ENCODE results near the gene ILKAP.

The ILKAP gene

DNA sequence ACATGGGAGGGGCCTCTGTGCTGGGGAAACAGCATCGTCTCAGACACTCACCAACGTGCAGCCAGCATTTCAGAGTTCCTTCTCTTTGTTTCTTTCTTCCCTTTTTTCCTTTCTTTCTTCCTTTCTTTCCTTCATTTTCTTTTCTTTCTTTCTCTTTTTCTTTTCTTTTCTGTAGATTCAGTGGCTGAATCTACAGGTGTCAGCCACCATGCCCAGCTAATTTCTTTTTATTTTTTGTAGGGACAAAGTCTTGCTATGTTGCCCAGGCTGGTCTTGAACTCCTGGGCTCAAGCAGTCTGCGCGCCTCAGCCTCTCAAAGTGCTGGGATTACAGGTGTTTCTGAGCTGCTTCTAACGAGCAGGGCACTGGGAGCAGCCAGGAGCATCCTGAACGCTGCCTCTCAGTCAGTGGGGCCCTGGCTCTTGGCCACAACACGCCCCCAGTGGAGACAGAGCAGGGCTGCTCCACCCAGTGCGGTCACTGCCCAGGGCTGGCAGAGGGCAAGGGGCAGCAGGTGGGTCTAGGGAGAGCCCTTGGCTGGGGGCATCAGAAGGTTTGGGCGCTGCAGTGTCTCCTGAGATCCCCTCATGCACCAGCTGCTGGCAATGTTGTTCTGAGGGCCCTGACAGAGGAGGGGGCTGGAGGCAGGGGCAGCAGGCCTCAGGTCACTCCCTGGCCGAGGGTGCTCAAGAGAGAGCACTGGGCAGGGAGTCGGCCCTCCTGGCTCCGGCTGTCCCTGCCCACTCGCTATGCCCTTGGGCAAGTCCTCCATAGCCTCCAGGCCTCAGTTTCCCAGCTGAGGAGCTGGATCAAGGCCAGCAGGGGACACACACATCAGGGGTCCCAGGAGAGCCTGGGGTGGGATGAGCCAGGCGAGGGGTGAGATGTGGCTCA is 69.7 kb downstream of the ILKAP start:
- DNase-seq: no peak

DNA sequence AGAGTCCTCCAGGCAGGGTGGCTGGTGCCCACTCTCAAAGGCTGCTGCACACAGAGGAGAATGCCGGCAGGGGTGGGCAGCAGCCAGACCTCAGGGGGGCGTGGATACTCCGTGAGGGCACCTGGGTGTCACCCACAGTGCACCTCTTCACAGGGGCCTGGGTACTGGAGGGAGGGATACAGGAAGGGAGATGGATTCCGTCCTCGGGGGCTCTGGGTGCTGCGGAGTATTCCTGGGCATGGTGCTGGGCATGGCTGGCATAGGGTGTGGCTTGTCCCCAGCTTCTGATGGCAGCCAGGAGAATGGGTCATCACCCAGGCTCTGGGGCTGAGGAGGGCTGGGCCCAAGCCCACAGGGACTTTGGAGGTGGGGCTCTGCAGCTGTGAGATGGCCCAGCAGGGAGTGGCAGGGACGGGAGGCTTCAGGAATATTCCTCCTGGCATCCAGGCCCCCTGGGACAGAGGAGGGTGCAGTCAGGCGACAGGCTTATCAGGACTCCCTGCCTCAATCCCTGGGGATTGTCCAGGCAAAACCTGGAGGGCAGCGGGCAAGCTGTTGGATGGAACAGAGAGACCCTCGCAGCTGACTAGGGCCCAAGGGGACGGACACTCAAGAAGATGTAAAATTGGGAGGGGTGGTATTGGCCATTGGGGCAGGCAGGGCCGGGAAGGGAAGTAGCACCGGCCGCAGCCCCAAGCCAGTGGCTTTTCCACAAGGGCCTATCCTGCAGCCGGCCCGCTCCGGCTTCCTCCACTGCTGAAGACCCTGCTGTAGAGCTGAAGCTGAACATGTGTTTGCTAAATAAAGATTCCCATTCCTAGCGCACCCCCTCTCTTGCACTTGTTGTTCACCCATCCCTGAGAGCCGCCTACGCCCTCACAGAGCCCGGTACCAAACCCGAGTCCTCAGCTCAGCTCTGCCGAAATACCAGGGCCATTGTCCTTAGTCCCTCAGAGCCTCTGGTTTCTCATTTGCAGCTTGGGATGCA is 70.7 kb downstream of the ILKAP start:
- no peak for DNase-seq

DNA sequence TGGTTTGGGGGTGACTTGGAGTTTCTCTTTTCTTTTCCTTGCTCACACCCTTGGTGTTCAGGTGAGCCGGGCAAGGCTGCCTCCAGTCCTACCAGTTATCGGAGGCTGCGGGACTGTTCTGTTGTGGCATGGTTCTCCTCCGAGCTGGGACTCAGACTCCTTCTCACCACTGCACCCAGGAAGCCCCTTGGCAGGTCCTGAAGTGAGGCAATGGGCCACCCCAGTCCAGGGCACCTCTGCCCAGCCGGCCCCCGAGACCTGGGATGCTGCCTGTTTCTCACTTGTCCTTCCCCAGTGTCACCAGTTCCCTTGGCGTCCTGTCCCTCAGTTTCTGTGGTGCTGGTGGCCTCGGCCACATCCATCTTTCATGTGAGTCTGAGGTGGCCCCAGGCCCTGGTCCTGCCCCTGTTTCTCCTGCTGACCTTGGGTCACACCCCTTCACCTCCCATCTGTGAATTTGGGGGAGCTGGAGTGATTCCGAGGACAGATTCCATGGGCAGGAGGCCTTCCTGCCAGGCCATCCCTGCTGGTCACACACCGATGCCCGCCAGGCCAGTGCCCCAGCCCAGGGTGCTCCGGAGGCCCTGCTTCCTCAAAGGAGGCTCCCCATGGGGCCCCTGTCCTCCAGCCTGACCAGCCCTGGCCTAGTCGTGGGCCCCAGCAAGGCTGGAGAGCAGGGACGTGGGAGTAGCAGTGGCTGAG is 71.6 kb downstream of the ILKAP start:
- DNase-seq: no peak

DNA sequence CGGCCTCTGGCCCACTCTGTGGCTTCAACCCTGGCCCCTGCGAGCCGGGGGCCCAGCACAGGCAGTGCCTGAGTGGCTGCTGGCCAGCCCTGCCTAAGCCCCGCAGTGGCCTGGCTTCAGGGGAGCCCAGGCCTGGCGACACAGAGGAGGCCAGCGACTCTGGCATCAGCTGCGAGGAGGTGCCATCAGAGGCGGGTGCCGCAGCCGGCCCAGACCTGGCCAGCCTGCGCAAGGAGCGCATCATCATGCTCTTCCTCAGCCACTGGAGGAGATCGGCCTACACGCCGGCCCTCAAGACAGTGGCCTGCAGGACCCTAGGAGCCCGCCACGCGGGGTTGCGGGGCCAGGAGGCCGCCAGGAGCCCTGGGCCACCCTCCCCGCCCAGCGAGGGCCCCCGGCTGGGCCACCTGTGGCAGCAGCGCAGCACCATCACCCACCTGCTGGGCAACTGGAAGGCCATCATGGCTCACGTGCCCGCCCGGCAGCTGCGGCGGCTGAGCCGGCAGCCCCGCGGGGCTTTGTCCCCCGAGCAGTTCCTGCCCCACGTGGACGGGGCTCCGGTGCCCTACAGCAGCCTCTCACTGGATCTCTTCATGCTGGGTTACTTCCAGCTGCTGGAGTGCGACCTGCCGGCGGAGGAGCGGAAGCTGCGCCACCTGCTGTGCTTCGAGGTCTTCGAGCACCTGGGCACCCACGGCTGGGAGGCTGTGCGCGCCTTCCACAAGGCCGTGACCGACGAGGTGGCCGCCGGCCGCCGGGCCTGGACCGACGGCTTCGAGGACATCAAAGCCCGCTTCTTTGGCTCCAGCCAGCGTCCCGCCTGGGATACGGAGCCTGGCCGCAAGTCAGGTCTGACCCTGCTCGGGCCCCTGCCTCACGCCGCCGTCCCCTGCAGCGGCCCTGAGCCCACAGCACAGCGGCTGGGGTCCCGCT is 72.5 kb downstream of the ILKAP start:
- no peak for DNase-seq

DNA sequence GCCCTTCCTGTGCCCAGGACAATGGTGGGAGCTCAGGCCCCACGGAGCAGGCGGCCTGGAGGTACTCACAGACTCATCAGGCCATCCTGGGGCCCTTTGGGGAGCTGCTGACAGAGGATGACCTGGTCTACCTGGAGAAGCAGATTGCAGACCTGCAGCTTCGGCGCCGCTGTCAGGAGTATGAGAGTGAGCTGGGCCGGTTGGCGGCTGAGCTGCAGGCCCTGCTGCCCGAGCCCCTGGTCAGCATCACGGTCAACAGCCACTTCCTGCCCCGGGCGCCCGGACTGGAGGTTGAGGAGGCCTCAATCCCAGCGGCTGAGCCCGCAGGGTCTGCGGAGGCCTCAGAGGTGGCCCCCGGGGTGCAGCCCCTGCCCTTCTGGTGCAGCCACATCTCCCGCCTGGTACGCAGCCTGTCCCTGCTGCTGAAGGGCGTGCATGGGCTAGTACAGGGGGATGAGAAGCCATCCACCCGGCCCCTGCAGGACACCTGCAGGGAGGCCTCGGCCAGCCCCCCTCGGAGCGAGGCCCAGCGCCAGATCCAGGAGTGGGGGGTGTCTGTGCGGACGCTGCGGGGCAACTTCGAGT is 73.3 kb downstream of the ILKAP start:
- DNase-seq: no peak

DNA sequence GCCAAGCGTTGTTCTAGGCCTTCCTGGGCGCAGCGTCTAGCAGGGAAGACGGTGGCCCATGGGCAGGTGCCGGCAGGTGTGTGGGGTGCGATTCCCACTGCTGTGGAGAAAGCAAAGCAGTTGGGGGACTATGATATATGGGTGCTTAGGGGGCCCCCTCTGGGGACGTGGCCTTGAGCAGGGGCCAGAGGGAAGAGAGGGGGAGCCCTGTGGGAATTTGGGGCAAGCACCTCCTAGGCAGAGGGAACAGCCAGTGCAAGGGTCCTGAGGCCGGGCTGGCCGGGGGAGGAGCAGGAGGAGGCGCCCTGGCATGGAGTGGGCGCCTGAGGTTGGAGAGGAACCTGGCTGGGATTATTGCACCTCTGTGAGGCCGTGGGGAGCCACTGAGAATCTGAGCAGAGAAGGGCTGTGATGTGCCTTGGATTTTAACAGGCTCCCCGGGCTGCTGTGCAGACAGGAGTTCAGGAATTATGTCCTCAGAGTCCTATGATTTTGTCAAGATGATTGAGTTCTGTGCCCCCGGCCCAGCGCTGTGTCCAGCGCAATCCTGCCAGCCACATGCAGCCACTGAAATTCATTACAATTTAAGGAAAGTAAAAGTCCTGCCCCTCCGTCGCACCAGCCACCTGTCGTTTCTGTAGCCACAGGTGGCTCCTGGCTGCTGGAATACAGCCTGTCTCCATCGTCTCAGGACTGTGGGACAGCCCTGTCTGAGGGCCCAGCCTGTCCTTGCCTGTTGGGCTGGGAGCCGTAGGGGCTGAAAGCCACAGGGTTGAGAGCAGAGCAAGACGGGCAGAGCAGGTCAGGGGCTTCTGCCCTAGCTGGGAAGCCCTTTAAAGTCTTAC is 74.1 kb downstream of the ILKAP start:
- DNase-seq: no peak

DNA sequence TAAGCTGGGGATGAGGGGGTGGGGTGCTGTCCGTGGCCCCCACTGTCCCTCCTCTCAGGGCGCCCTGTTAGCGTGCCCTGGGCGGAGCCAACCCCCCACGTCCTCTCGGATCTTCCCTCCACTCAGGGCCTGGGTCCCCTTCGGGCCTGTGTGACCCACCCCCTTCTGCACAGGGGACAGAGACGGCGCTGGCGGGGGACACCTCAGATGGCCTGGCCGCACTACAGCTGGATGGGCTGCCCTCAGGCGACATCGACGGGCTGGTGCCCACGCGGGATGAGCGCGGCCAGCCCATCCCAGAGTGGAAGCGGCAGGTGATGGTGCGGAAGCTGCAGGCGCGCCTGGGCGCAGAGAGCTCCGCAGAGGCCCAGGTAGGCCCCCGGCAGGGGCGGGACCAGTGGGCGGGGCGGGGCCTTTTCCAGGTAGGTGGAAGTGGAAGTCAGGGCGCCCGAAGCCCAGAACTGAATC is 74.9 kb downstream of the ILKAP start:
- no peak for DNase-seq

DNA sequence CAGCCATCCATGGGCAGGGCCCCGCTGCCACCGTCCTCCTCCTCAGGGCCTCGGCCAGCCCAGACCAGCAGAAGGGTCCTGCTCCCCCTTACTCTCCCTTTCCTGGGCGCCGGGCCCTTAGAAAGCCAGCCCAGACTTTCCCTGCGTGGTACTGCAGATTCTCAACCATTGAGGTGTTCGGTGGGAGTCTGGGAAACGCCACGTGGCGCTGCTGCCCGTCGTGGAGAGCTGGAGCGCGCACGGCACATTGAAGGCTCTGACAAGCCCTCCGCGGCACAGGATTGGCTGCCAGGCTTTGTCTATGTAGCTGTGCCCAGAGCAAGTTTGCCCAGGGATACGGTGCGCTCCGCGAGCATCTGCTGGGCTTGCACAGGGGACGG is 75.4 kb downstream of the ILKAP start:
- no peak for DNase-seq

DNA sequence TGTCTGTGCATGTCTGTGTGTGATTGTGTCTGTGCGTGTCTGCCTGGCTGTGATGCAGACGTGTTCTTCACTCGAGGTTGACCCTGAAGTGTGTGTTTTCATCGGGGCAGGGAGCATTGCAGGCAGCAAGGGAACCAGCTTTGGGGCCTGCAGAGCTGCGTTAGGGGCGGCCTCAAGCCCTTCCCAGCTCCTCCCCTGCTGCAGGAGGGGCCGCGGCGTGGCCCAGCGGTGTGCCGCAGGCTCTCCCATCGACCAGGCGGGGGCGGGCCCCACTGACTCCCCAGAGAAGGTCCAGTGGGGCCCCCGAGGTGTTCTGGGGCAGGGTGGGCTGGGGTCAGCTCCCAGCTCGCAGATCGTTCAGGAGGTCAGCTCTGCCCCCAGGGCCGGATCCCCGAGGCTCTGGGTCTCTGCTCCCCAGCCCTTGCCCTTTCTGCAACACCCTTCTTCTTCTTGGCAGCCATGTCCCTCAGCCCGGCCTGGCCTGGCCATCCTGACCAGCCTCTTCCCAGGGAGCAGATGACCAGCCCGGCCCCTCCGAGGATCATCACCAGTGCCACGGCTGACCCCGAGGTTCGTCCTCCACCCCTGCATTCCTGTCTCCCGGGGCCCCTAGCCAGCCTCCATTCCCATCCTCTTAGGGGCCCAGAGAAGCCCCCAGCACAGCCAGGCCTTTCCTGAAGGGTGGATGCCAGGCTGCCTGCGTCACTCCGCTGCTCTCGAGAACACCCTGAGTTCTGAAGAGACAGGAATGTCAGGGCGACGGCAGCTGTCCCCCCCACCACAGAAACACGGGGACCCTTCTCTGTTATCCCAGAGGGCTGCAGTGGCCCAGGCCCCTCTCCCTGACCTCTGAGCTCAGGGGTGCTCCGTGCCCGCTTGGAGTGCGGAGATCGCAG is 76.1 kb downstream of the ILKAP start:
- no peak for DNase-seq

DNA sequence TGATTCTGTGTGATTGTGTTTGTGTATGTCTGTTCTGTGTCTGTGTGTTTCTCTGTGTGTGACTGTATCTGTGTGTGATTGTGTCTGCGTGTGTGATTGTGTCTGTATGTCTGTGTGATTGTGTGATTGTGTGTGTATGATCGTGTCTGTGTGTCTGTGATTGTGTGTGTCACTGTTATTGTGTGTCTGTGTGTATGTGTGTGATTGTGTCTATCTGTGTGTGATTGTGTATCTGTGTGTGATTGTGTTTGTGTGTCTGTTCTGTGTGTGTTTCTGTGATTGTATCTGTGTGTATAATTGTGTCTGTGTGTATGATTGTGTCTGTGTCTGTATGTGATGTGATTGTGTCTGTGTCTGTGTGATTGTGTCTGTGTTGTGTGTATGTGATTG is 76.7 kb downstream of the ILKAP start:
- no peak for DNase-seq

DNA sequence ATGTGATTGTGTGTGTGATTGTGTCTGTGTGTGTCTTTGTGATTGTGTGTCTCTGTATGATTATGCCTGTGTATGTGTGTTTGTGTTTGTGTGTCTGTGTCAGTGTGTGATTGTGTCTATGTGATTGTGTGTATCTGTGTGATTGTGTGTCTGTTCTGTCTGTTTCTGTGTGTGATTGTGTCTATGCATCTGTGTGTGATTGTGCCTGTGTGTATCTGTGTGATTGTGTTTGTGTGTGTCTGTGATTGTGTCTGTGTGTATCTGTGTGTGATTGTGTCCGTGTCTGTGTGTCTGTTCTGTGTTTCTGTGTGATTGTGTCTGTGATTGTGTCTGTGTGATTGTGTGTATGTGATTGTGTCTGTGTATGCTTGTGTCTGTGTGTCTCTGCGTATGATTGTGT is 77.2 kb downstream of the ILKAP start:
- no peak for DNase-seq

DNA sequence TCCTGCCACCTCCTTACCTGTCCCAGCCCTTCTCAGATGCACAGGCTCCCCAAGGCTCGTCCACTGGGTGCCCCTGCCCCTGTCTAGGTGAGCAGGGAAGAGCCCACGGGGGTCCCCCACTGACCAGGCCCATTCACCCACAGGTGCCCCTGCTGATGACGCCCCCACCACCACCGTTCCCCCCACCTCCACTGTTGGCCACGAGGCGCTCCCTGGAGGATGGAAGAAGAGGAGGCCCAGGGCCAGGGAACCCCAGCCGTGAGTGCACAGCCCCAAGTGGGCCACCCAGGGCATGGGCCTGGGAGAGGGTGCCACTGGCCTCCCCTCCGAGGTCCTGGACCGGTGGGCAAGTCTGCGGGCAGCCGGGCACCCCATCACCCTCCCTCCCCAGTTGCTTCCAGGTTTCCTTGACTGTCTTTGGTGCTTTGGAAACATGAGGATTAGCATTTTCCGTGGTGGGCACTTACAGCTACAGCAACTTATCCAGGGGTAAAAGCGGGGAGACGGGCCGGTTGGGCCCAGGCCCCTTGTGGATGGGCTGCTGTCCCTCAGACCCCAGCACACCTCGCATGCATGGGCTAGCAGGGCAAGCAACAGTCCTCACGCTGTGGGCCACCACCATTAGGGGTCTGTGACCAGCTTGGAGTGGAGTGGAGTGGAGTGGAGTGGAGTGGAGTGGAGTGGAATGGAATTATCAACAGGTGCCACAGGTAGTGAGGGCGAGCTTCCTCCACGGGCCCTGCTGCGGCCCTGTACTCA is 78.2 kb downstream of the ILKAP start:
- no peak for DNase-seq

DNA sequence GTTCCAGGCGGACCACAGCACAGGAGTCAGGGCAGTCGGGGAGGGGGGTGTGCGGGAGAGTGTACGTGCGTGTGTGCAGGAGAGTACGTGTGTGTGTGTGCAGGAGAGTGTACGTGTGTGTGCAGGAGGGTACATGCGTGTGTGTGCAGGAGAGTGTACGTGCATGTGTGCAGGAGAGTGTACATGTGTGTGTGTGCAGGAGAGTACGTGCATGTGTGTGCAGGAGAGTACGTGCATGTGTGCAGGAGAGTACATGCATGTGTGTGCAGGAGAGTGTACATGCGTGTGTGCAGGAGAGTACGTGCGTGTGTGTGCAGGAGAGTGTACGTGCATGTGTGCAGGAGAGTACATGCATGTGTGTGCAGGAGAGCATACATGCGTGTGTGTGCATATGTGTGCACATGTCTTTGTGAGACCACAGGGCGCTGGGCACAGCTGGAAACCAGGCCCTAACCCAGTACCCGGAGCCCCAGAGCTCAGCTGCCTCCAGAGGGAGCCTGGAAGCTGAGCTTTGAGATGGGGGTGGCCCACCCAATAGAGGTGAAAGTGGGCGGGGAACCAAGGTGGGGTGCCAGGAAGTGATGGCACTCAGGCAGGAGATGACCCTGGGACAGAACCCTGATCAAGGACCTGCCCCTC is 78.9 kb downstream of the ILKAP start:
- no peak for DNase-seq

DNA sequence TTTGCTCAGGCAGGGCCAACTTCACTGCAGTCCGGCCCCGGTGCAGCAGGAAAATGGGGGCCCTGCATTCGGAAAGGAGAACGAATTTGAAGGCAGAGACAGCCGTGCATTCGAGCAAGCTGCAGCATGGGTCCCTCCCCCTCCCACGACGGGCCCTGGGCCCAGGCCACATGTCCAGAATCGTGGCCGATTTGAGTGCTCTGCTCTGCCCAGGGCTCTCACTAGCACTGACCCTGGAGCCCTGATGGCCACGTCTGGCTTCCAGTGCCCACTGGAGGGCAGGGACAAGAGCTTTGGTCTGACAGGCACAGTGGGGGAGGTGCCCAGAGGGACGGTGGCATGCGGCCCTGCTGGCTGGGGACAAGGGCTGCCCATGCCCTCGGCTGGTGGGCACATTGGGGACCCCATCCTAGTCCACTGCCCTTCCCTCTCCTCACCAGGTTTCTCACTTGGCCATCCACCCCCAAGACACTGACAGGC is 79.5 kb downstream of the ILKAP start:
- no peak for DNase-seq

DNA sequence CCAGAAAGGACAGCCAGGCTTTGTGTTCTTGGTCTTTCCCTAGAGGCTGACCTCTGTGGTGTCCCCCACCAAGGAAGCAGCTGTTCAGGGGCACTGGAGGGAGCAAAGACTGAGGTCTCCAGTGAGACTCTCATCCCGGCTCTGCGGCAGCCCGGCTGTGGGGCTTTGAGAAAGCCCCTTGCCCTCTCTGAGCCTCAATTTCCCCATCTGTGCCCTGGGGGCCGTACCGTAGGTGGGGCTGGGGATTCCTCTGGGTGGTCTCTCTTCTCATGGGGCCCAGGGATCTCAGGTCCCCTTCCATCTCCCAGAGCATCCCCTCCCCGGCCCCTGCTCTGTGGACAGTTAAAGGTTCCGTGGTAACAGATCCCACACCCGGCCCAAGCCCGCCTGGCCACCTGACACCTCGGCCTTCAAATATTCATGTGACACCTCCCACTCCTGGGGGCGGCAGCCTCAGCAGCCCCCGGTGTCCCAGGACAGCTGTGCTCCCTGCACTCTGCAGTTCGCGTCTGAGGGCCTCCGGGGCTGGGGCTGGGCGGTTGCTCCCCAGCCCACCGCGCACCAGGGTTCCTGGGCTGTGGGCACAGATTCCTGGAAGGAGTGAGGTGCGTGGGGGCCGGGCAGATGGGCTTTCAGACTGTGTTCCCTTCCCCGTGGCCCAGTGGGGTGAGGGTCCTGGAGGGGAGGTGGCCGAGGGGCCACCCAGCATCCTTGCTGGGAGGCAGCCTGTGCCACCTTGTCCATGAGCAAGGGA is 80.1 kb downstream of the ILKAP start:
- no peak for DNase-seq

DNA sequence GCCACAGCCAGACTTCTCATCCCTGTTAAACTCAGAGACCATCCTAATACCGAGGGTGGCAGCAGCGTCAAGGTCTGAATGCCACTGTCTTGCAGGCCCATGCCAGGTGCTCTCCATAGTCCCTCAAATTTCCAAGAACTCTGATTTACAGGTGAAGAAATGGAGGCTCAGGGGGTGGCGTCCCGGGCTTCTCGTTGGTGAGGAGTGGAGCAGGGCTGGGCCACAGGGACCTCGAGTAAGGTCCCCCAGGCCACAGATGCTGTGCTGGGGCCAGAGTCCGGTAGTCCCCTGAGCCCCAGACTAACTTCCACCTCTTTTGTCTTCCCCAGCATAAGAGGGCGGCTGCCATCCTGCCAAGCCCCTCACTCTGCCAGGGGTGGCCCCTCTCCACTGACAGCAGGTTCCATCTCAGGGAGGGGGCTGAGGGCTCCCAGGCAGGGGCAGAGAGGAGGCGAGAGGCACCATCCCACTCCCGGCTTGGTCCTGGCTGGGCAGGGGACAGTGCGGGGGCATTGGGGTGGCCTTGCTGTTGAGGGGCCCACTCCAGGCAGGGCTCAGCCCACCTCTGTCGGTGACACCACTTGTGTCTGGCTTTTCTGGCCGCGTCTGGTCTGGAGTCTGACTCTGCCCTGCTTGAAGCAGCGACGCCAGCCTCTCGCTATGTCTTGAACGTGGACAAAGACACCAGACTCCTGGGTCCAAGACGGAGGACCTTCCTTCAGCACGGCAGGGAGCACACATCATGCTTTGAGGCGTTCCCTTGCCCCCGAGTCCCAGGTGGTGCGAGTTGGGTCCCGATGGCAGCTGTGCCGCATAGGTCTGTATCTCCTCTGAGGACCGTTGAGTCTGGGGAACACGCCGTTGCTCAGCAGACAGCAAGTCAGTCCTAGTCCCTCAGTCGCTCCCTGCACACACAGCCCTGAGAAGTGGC is 80.9 kb downstream of the ILKAP start:
- DNase-seq: no peak

All from inflammatory macrophage (primary cell).